AG10803 (cell line): ENCODE measurements around the gene SETD2.
"Not testable (repeated sequence)": the region's sequence is repeated elsewhere in the genome, so short reads cannot be mapped to it uniquely, and the experiment has no call there.

Source experiments
- DNase-seq: peaks from one replicate; pipeline ENCODE4 v3.0.0; 2010; ENCODE audit warnings: low read depth
- H3K4me3 ChIP-seq: 2 replicates; pipeline ENCODE4 v1.5.1; 2011; ENCODE audit warnings: mild to moderate bottlenecking, low read length, control low read depth
- CTCF ChIP-seq: conservative IDR thresholded peaks from 2 replicates; pipeline ENCODE4 v1.5.1; 2011; ENCODE audit warnings: mild to moderate bottlenecking, low read length, control low read depth, inconsistent platforms

Gene SETD2

GRCh38 chr3:47194994-47195393 lies 31.1 kb upstream of the SETD2 start:
- no peak overlapping the region for H3K4me3 ChIP-seq
- no peak for DNase-seq
- no peak for TF ChIP-seq CTCF

GRCh38 chr3:47193871-47194859 lies 30.3 kb upstream of the SETD2 start:
- TF ChIP-seq CTCF: no peak
- no peak overlapping the region for H3K4me3 ChIP-seq
- DNase-seq: peak; percentile 23

GRCh38 chr3:47186285-47186684 lies 22.4 kb upstream of the SETD2 start:
- no peak for DNase-seq
- H3K4me3 ChIP-seq: no peak overlapping the region
- TF ChIP-seq CTCF: no peak

GRCh38 chr3:47181685-47182084 lies 17.8 kb upstream of the SETD2 start:
- DNase-seq, H3K4me3 ChIP-seq: not testable (repeated sequence)

GRCh38 chr3:47180011-47180410 lies 16.1 kb upstream of the SETD2 start:
- not testable (repeated sequence) for H3K4me3 ChIP-seq, DNase-seq

- DNase-seq: no peak
- no peak overlapping the region for H3K4me3 ChIP-seq
- no peak for TF ChIP-seq CTCF
Observed at GRCh38 chr3:47176582-47176981, 12.7 kb upstream of the SETD2 start.

GRCh38 chr3:47163169-47164006 lies 525 bp downstream of the SETD2 start:
- peak; percentile 31 for DNase-seq
- no peak for TF ChIP-seq CTCF
- peak overlapping the region; percentile 83 for H3K4me3 ChIP-seq
